ENCODE results near the gene SPATA46. TPM values are rescaled to one million over a fixed set of nuclear protein-coding genes. Genes with fewer than 3 reads are reported as not detected.

Gene SPATA46
- total RNA-seq, result not detected in 2 replicates

GRCh38 chr1:162376691-162377090 lies at the start of gene SPATA46:
Gene SPATA46 (minus strand): TSS chr1:162376854. CDS start chr1:162376790, 64 bp downstream.

GRCh38 chr1:162412002-162412401 lies 35.3 kb upstream of the SPATA46 start, which contains the start of gene SH2D1B:
Gene SH2D1B (minus strand): TSS chr1:162412136. CDS start chr1:162412016, 120 bp downstream.

GRCh38 chr1:162381383-162381782 lies 4.7 kb upstream of the SPATA46 start, which contains the start of gene C1orf226:
Gene C1orf226 (plus strand): TSS chr1:162381728. CDS start chr1:162381902, 174 bp downstream.

Small RNA genes lying within 50 kb of the gene (small RNA-seq; reads per million reads assigned to genes)
- gene MIR556 (not detected), gene RNA5SP61 (not detected)

Other genes starting within 250 kb of the SPATA46 start
- gene C1orf226, start 4.9 kb upstream of the SPATA46 start, total RNA-seq, result under 0.01 TPM in 1 of 2 replicates, not detected in the other
- gene SH2D1B, start 35.3 kb upstream of the SPATA46 start, total RNA-seq, result under 0.01 TPM in 2 replicates
- 43.0 and 69.4 TPM in 2 replicates for gene UHMK1, start 121.0 kb upstream of the SPATA46 start, total RNA-seq
- gene UAP1, start 184.9 kb upstream of the SPATA46 start, total RNA-seq, result 132 and 141 TPM in 2 replicates